ENCODE measurements around the gene HACD3. TPM values are rescaled to one million over a fixed set of nuclear protein-coding genes. Genes with fewer than 3 reads are reported as not detected.

The HACD3 gene
- total and polyA plus RNA-seq, 2 of the 4 experiments (the other 2 are of a cell fraction) = 60.9 to 131 TPM

DNA sequence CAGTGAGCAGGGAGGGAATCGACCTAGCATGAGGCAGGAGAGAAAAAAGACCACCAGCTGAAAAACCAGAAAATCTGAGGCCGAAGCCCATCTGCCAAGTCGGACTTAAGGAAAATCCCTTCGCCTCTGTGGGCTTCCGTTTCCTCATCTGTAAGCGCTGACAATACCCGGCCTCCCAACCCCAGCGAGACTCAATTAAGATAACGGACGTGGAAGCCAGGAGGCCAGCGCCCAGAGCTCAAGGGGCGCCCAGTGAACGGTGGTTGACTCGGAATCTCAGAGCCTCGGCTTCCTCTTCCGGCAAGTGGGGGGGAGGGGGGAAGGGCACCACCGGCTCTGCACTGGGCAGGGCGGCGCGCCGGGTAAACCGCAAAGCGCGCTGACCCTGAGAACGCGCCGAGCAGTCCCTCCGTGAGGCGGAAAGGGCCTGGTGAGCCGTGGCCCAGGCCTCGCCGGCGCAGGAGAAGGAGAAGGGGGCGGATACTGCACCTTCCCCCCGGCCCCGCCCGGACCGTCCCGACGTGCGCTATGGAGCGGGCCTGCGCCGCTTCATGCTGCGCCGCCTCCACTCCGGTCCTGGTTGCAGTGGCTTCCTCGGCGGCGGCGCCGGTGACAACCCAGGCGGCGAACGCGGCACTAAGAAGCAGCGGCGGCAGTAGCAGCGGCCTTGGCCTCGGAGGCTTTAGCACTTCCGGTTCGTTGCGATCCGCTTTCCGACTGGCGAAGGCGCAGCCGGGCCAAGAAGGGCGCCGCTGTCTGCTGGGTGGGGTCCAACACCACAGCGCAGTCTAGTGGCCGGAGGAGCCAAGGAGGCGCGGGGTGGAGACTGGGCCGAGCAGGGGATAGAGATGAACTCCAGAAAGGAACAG, 13.0 kb upstream of the HACD3 start, which contains the start of gene DPP8:
DPP8 (minus strand) TSS at position 693 of the 869 bp plus-strand sequence. CDS start 5,136 bp downstream, outside the sequence.
- peak; percentile 99 for ATAC-seq (ENCODE audit: low read depth)
- peak within 1 kb of the TSS; percentile 85 for H3K23ac ChIP-seq (ENCODE audit: low read depth, low read length)
- H3K56ac ChIP-seq (ENCODE audit: extremely low read depth, insufficient read depth, low read length) = peak within 1 kb of the TSS; percentile 85
- H3K79me1 ChIP-seq (ENCODE audit: low read depth in 1 of 2, low read length in 2 of 2) = peaks cover 24 to 30% of the 10 kb centered on the region in 2 experiments
- DNase-seq = peak; percentile 94
- peak within 1 kb of the TSS; percentile 95 for H4K91ac ChIP-seq (ENCODE audit: insufficient read depth, low read depth, low read length)
- dilution Hi-C loops (cut with HindIII; ENCODE audit: low sequenced_read_pairs, unreplicated experiment) (no loop called here), intact Hi-C loops (cut with micrococcal nuclease) (loop anchor here (2.0 kb wide), 1 partner anchor 14 kb away; the partner anchor contains the start of gene HACD3), in situ Hi-C loops (cut with MboI; ENCODE audit: low sequenced_read_pairs) (no loop called here)
- H3K9ac ChIP-seq (ENCODE audit: low read depth, low read length) = peak within 1 kb of the TSS; percentile 97
- no peaks in the 10 kb centered on the region for H3K27me3 ChIP-seq (ENCODE audit: control insufficient read depth, insufficient read depth, low read length)
- peak within 1 kb of the TSS; percentile 42; the same call in 1 of the 2 replicates for H2BK120ac ChIP-seq (ENCODE audit: low read depth, low read length)
- H3K36me3 ChIP-seq (ENCODE audit: control insufficient read depth, insufficient read depth, low read length) = peaks cover 5% of the 10 kb centered on the region
- ChIA-PET POLR2A (ENCODE audit: unreplicated experiment) (interaction anchor here (0.6 kb wide), 3 partner anchors 181 to 650 kb away, joined by 3 to 5 read pairs (median 4); no protein-coding TSS in a partner anchor), CTCF (interaction anchor here (1.3 kb wide), 1 partner anchor 13 kb away, joined by 4 read pairs; the partner anchor contains the start of gene HACD3)
- H2AFZ ChIP-seq (replicated peaks; ENCODE audit: low read length, poor library complexity) = peak within 1 kb of the TSS; percentile 97
- WGBS, 2 experiments (ENCODE audit: extremely low coverage in 2 of 2, insufficient read length in 1 of 2) = 0% methylated on average over 28 of the region's 75 CpGs; no CpG with 5 or more reads in 1 of the 2 experiments
- peak within 1 kb of the TSS; percentile 79 for H2BK5ac ChIP-seq (ENCODE audit: low read depth, low read length, poor library complexity, severe bottlenecking)
- H3K4me2 ChIP-seq (ENCODE audit: low read depth, low read length) = peak within 1 kb of the TSS; percentile 99
- peak within 1 kb of the TSS; percentile 95 for H2AK9ac ChIP-seq (replicated peaks; ENCODE audit: low read depth, low read length, poor library complexity)
- H2AK5ac ChIP-seq (ENCODE audit: low read depth, low read length) = peak within 1 kb of the TSS; percentile 89
- H4K5ac ChIP-seq (ENCODE audit: low read depth, low read length) = peak within 1 kb of the TSS; percentile 89
- peak within 1 kb of the TSS; percentile 65 for H3K14ac ChIP-seq (replicated peaks; ENCODE audit: low read depth, low read length)
- H4K20me1 ChIP-seq (ENCODE audit: insufficient read depth, low read length) = peaks cover 19% of the 10 kb centered on the region; the same call in 1 of the 2 replicates
- peak within 1 kb of the TSS; percentile 88 for H3K4ac ChIP-seq (ENCODE audit: low read depth, low read length)
- no TSS peak for BruUV-seq (replicated peaks)
- no peaks in the 10 kb centered on the region for H3K9me3 ChIP-seq (ENCODE audit: control insufficient read depth, insufficient read depth, low read length)
- no peak within 1 kb of the TSS for H2BK20ac ChIP-seq (ENCODE audit: low read depth, low read length)
- H3K4me3 ChIP-seq (ENCODE audit: insufficient read depth, low read depth, low read length) = peak within 1 kb of the TSS; percentile 88
- H3K27ac ChIP-seq (ENCODE audit: insufficient read depth, low read length) = peak within 1 kb of the TSS; percentile 89
- H2BK15ac ChIP-seq (ENCODE audit: low read depth, low read length) = no peak within 1 kb of the TSS
- 0 out of 2 replicates have a peak, but pooled peaks cover 2% of the 10 kb centered on the region for H3K9me1 ChIP-seq (ENCODE audit: insufficient read depth, low read length)
- H3K18ac ChIP-seq (ENCODE audit: low read depth, low read length) = peak within 1 kb of the TSS; percentile 47
- peak within 1 kb of the TSS; percentile 91 to 95 for H4K8ac ChIP-seq (ENCODE audit: low read depth in 2 of 2, low read length in 2 of 2)
- H3K4me1 ChIP-seq (ENCODE audit: control insufficient read depth, insufficient read depth, low read length) = peaks cover 4% of the 10 kb centered on the region
- TF ChIP-seq NFE2L2 (IDR thresholded peaks at IDR 0.05; ENCODE audit: low read depth, low read length) (no peak), BHLHE40 (IDR thresholded peaks at IDR 0.05; ENCODE audit: low read depth, low read length) (no peak), RAD21 (IDR thresholded peaks at IDR 0.05; ENCODE audit: low read length) (peak; percentile 27), CHD1 (IDR thresholded peaks at IDR 0.05; ENCODE audit: low read depth, low read length) (0 out of 2 replicates have a peak, but pooled peaks have one; percentile 42), CEBPB (IDR thresholded peaks at IDR 0.05; ENCODE audit: low read depth, low read length) (no peak), MAFK (IDR thresholded peaks at IDR 0.05; ENCODE audit: low read depth, low read length) (no peak), RFX5 (IDR thresholded peaks at IDR 0.05; ENCODE audit: low read depth, low read length) (no peak), POLR2A (IDR thresholded peaks at IDR 0.05; ENCODE audit: low read depth, low read length) (peak; percentile 78), CTCF (conservative IDR thresholded peaks at IDR 0.05; ENCODE audit: low read depth, low read length) (peak; percentile 94), RCOR1 (IDR thresholded peaks at IDR 0.05; ENCODE audit: insufficient replicate concordance, low read length) (no peak), MXI1 (IDR thresholded peaks at IDR 0.05; ENCODE audit: borderline replicate concordance, low read depth, low read length) (0 out of 2 replicates have a peak, but pooled peaks have one; percentile 58)
- TF ChIP-seq, protein P1, sequence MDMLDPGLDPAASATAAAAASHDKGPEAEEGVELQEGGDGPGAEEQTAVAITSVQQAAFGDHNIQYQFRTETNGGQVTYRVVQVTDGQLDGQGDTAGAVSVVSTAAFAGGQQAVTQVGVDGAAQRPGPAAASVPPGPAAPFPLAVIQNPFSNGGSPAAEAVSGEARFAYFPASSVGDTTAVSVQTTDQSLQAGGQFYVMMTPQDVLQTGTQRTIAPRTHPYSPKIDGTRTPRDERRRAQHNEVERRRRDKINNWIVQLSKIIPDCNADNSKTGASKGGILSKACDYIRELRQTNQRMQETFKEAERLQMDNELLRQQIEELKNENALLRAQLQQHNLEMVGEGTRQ (IDR thresholded peaks at IDR 0.05; ENCODE audit: low read depth, low read length) = no peak
- TF ChIP-seq, protein P2, sequence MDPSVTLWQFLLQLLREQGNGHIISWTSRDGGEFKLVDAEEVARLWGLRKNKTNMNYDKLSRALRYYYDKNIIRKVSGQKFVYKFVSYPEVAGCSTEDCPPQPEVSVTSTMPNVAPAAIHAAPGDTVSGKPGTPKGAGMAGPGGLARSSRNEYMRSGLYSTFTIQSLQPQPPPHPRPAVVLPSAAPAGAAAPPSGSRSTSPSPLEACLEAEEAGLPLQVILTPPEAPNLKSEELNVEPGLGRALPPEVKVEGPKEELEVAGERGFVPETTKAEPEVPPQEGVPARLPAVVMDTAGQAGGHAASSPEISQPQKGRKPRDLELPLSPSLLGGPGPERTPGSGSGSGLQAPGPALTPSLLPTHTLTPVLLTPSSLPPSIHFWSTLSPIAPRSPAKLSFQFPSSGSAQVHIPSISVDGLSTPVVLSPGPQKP (IDR thresholded peaks at IDR 0.05; ENCODE audit: borderline replicate concordance, low read depth, low read length) = no peak

Data from IMR-90 (cell line).